Endothelial cell of umbilical vein (primary cell): Measurements from ENCODE around the gene GPR25. TPM values are rescaled to one million over a fixed set of nuclear protein-coding genes. Genes with fewer than 3 reads are reported as not detected.

Experiments
- BruUV-seq: library from RNA; stranded (reverse); fragments of 400-500 nt; replicated peaks from 2 replicates; lab custom pipeline; 2021; lab: Mats Ljungman, UMichigan
- CTCF ChIA-PET: fragments of 300-600, 350-600 bp; sonication (Branson Sonifier 250); formaldehyde crosslinking; loops from one replicate; lab custom pipeline; 2021; ENCODE audit warnings: antibody characterized with exemption, inconsistent platforms; lab: Charles Lee
- POLR2A ChIA-PET: fragments of 300-600, 350-600 bp; sonication (Branson Sonifier 250); formaldehyde crosslinking; loops from one replicate; lab custom pipeline; 2021; ENCODE audit warnings: antibody characterized with exemption, inconsistent platforms; lab: Charles Lee
- DNase-seq: peaks from one replicate; pipeline ENCODE4 v3.0.0-alpha.2; 2011; ENCODE audit warnings: low read depth, low spot score
- FAIRE-seq: peaks from 2 replicates; lab custom pipeline; 2011; peaks lifted over from hg19 to GRCh38; lab: Jason Lieb, UNC
- H2AFZ ChIP-seq: 2 replicates; pipeline ENCODE4 v1.6.0; 2012; ENCODE audit warnings: low read depth, low read length, control low read depth, inconsistent platforms
- H3K27ac ChIP-seq: 2 replicates; pipeline ENCODE4 v1.5.1; 2011; ENCODE audit warnings: low read depth, mild to moderate bottlenecking, control low read depth, low read length, moderate library complexity; ENCODE audit not compliant: insufficient read depth
- H3K27me3 ChIP-seq, 2 experiments: 2 replicates each; pipeline versions ENCODE4 v1.6.0 to v1.6.1; 2011; ENCODE audit warnings: low read length in 2 of 2, mixed read lengths in 1 of 2; ENCODE audit not compliant: control insufficient read depth in 2 of 2, insufficient read depth in 2 of 2
- H3K36me3 ChIP-seq, 2 experiments: 2 replicates in 1 of 2; 3 replicates in 1 of 2; pipeline ENCODE4 v1.5.1; 2011; ENCODE audit warnings: low read length in 2 of 2, mild to moderate bottlenecking in 1 of 2, moderate library complexity in 1 of 2; ENCODE audit not compliant: control insufficient read depth in 2 of 2, insufficient read depth in 2 of 2; ENCODE audit errors: extremely low read depth in 1 of 2
- H3K4me1 ChIP-seq: 3 replicates; pipeline ENCODE4 v1.5.1; 2011; ENCODE audit warnings: mild to moderate bottlenecking, low read length; ENCODE audit not compliant: control insufficient read depth, insufficient read depth; ENCODE audit errors: extremely low read depth
- H3K4me2 ChIP-seq: 2 replicates; pipeline ENCODE4 v1.6.1; 2011; ENCODE audit warnings: low read length, control low read depth, mixed read lengths; ENCODE audit not compliant: insufficient read depth
- H3K4me3 ChIP-seq, 3 experiments: fragments of 200-600 bp in 1 of 3; sonication (generic), shearing (Covaris generic) in 1 of 3; replicated peaks in 1 of 3; 2 replicates each; pipeline ENCODE4 v1.5.1; 2011 to 2016; ENCODE audit warnings: control low read depth in 3 of 3, low read length in 3 of 3, mild to moderate bottlenecking in 2 of 3, inconsistent platforms in 1 of 3, low read depth in 1 of 3, moderate library complexity in 1 of 3; ENCODE audit not compliant: insufficient read depth in 1 of 3
- H3K79me2 ChIP-seq: 2 replicates; pipeline ENCODE4 v1.6.0; 2012; ENCODE audit warnings: low read length, inconsistent platforms; ENCODE audit not compliant: control insufficient read depth, insufficient read depth
- H3K9ac ChIP-seq: replicated peaks from 2 replicates; pipeline ENCODE3; 2011; ENCODE audit warnings: low read length, control low read depth; ENCODE audit not compliant: insufficient read depth; ENCODE audit errors: extremely low read depth
- H3K9me1 ChIP-seq: replicated peaks from 3 replicates; pipeline ENCODE4 v1.6.0; 2011; ENCODE audit warnings: mild to moderate bottlenecking, low read length; ENCODE audit not compliant: control insufficient read depth, insufficient read depth; ENCODE audit errors: extremely low read depth
- H3K9me3 ChIP-seq: replicated peaks from 2 replicates; pipeline ENCODE4 v1.5.1; 2012; ENCODE audit warnings: low read length, inconsistent platforms; ENCODE audit not compliant: control insufficient read depth, insufficient read depth
- H4K20me1 ChIP-seq: replicated peaks from 2 replicates; pipeline ENCODE3; 2011; ENCODE audit warnings: mild to moderate bottlenecking, low read length; ENCODE audit not compliant: control insufficient read depth, insufficient read depth; ENCODE audit errors: extremely low read depth
- EZH2 ChIP-seq: IDR thresholded peaks from 2 replicates; pipeline ENCODE4 v1.6.1; 2012; ENCODE audit warnings: borderline replicate concordance, low read depth, mild to moderate bottlenecking, moderate library complexity, low read length, inconsistent platforms; ENCODE audit not compliant: severe bottlenecking
- FOS ChIP-seq: IDR thresholded peaks from 2 replicates; pipeline ENCODE4 v1.6.1; 2011; ENCODE audit warnings: mild to moderate bottlenecking, low read length, moderate library complexity, borderline replicate concordance; ENCODE audit not compliant: insufficient read depth
- GATA2 ChIP-seq: IDR thresholded peaks from 2 replicates; pipeline ENCODE4 v1.7.0; 2011; ENCODE audit warnings: low read depth, mild to moderate bottlenecking, moderate library complexity, mixed read lengths, low read length; ENCODE audit not compliant: insufficient read length, insufficient read depth
- JUN ChIP-seq: IDR thresholded peaks from 2 replicates; pipeline ENCODE4 v1.6.1; 2011; ENCODE audit warnings: borderline replicate concordance, low read depth; ENCODE audit not compliant: insufficient read length, insufficient read depth
- MAX ChIP-seq: IDR thresholded peaks from 2 replicates; pipeline ENCODE4 v1.6.1; 2011; ENCODE audit not compliant: insufficient read depth, insufficient read length
- POLR2A ChIP-seq: IDR thresholded peaks from 2 replicates; pipeline ENCODE4 v1.6.1; 2012; ENCODE audit warnings: low read depth, mild to moderate bottlenecking, control low read depth, low read length
- POLR2AphosphoS5 ChIP-seq: IDR thresholded peaks from 2 replicates; pipeline ENCODE4 v1.6.1; 2012; ENCODE audit warnings: low read depth, mild to moderate bottlenecking, control low read depth, low read length, moderate library complexity; ENCODE audit not compliant: insufficient read depth
- dilution Hi-C: fragments of 300-500 bp; cut with MboI; formaldehyde crosslinking; loops from one replicate; pipeline ENCODE4 v1.15.0; 2019; ENCODE audit warnings: low sequenced_read_pairs; ENCODE audit not compliant: extremely low pct_ligation_motif_present
- intact Hi-C: fragments of 100-400 bp; cut with micrococcal nuclease; formaldehyde crosslinking; loops from one replicate; pipeline ENCODE4 v1.10.0; 2022
- polyA plus RNA-seq, 4 experiments: library from polyadenylated mRNA; depleted of rRNA in 3 of 4; stranded (reverse) in 3 of 4; unstranded in 1 of 4; fragments of >200 nt; gene quantifications; 2 replicates each; pipeline versions ENCODE4 v1.2.1 to v1.2.3, GENCODE V29; 2011 to 2012; ENCODE audit warnings: missing spikeins in 1 of 4
- total RNA-seq: library from RNA; stranded (reverse); gene quantifications from 2 replicates; pipeline ENCODE4 v1.2.3, GENCODE V29; 2021
- TF ChIP-seq, protein P1 (sequence below), 2 donors: IDR thresholded peaks; 1 replicate in 1 of 2; 2 replicates in 1 of 2; pipeline ENCODE4 v1.5.1; 2011; ENCODE audit warnings: low read length in 2 of 2, mild to moderate bottlenecking in 2 of 2, moderate library complexity in 2 of 2, control low read depth in 1 of 2, inconsistent platforms in 1 of 2, low read depth in 1 of 2; ENCODE audit not compliant: insufficient read depth in 1 of 2; ENCODE audit errors: extremely low read depth in 1 of 2

Gene GPR25
- total and polyA plus RNA-seq, 2 donors (not counting 3 experiments of a cell fraction or from before 2014, with no cell fraction given), result not detected

- H3K9me3 ChIP-seq, result no peaks in the 10 kb centered on the region
- CTCF ChIA-PET, result no interaction called here
- intact Hi-C loops (no loop called here), dilution Hi-C loops (no loop called here)
- POLR2A ChIA-PET, result no interaction called here
- H3K9ac ChIP-seq, result no peak overlapping the region
- TF ChIP-seq MAX, result no peak
- no peak for TF ChIP-seq GATA2
- TF ChIP-seq POLR2AphosphoS5, result no peak
- no peak for TF ChIP-seq JUN
- TF ChIP-seq EZH2, result no peak
- no peaks in the 10 kb centered on the region for H4K20me1 ChIP-seq
- no peak overlapping the region for H3K4me2 ChIP-seq
- H2AFZ ChIP-seq, result no peak overlapping the region
- FAIRE-seq (no peak), DNase-seq (no peak)
- H3K9me1 ChIP-seq, result no peaks in the 10 kb centered on the region
- BruUV-seq, result no TSS peak
- no peaks in the 10 kb centered on the region for H3K79me2 ChIP-seq
- no peaks in the 10 kb centered on the region for H3K36me3 ChIP-seq
- peaks cover 28 to 29% of the 10 kb centered on the region in 2 experiments for H3K27me3 ChIP-seq
- H3K4me1 ChIP-seq, result no peaks in the 10 kb centered on the region
- no peak overlapping the region for H3K4me3 ChIP-seq
- no peak overlapping the region for H3K27ac ChIP-seq
Observed at GRCh38 chr1:200895801-200896530, 23.2 kb downstream of the GPR25 start.

GRCh38 chr1:200896531-200897196, 23.9 kb downstream of the GPR25 start:
- BruUV-seq, result no TSS peak
- FAIRE-seq (no peak), DNase-seq (no peak)
- no peaks in the 10 kb centered on the region for H3K9me3 ChIP-seq
- no peaks in the 10 kb centered on the region for H4K20me1 ChIP-seq
- TF ChIP-seq POLR2A, result no peak
- TF ChIP-seq, protein P1, sequence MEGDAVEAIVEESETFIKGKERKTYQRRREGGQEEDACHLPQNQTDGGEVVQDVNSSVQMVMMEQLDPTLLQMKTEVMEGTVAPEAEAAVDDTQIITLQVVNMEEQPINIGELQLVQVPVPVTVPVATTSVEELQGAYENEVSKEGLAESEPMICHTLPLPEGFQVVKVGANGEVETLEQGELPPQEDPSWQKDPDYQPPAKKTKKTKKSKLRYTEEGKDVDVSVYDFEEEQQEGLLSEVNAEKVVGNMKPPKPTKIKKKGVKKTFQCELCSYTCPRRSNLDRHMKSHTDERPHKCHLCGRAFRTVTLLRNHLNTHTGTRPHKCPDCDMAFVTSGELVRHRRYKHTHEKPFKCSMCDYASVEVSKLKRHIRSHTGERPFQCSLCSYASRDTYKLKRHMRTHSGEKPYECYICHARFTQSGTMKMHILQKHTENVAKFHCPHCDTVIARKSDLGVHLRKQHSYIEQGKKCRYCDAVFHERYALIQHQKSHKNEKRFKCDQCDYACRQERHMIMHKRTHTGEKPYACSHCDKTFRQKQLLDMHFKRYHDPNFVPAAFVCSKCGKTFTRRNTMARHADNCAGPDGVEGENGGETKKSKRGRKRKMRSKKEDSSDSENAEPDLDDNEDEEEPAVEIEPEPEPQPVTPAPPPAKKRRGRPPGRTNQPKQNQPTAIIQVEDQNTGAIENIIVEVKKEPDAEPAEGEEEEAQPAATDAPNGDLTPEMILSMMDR (IDR thresholded peaks at IDR 0.05; ENCODE audit: extremely low read depth in 1 of 2, insufficient read depth in 1 of 2, low read depth in 1 of 2, low read length in 2 of 2), result no peak
- no peak for TF ChIP-seq JUN
- TF ChIP-seq POLR2AphosphoS5, result no peak
- no peak for TF ChIP-seq FOS
- TF ChIP-seq EZH2, result no peak
- no peaks in the 10 kb centered on the region for H3K9me1 ChIP-seq
- no peak overlapping the region for H3K4me2 ChIP-seq
- POLR2A ChIA-PET, result no interaction called here
- no peak overlapping the region for H3K9ac ChIP-seq
- CTCF ChIA-PET, result no interaction called here
- H3K27me3 ChIP-seq, result peaks cover 21 to 24% of the 10 kb centered on the region in 2 experiments
- H3K36me3 ChIP-seq, result no peaks in the 10 kb centered on the region
- H3K4me3 ChIP-seq, result no peak overlapping the region
- H3K79me2 ChIP-seq, result no peaks in the 10 kb centered on the region
- intact Hi-C loops (no loop called here), dilution Hi-C loops (no loop called here)
- no peaks in the 10 kb centered on the region for H3K4me1 ChIP-seq
- H2AFZ ChIP-seq, result no peak overlapping the region
- no peak overlapping the region for H3K27ac ChIP-seq
